MM.1S (cell line): Measurements from ENCODE around the gene TOR4A.

ENCODE experiments used
- DNase-seq: peaks from one replicate; pipeline ENCODE4 v3.0.0-alpha.2; 2015
- H2AFZ ChIP-seq: fragments of 300-600 bp; sonication (generic); 2 replicates; pipeline ENCODE4 v1.6.0; 2016; ENCODE audit warnings: antibody characterized with exemption, low read length
- H3F3A ChIP-seq: fragments of 300-600 bp; sonication (generic); 2 replicates; pipeline ENCODE4 v1.6.1; 2016; ENCODE audit warnings: mild to moderate bottlenecking, antibody characterized with exemption, low read length, moderate library complexity, mixed read lengths; ENCODE audit not compliant: insufficient read depth
- H3K27ac ChIP-seq: fragments of 300-600 bp; sonication (generic); 2 replicates; pipeline ENCODE4 v1.5.1; 2016; ENCODE audit warnings: mild to moderate bottlenecking, low read length
- H3K27me3 ChIP-seq: fragments of 300-600 bp; sonication (generic); replicated peaks from 2 replicates; pipeline ENCODE4 v1.6.0; 2016; ENCODE audit warnings: low read length; ENCODE audit not compliant: insufficient read depth
- H3K36me3 ChIP-seq: fragments of 300-600 bp; sonication (generic); replicated peaks from 2 replicates; pipeline ENCODE4 v1.6.1; 2016; ENCODE audit warnings: mild to moderate bottlenecking, low read length, mixed read lengths; ENCODE audit not compliant: insufficient read depth
- H3K4me1 ChIP-seq: fragments of 300-600 bp; sonication (generic); 2 replicates; pipeline ENCODE4 v1.6.1; 2016; ENCODE audit warnings: low read length, mixed read lengths
- H3K4me2 ChIP-seq: fragments of 300-600 bp; sonication (generic); 2 replicates; pipeline ENCODE4 v1.6.0; 2016; ENCODE audit warnings: low read depth, low read length
- H3K4me3 ChIP-seq: fragments of 300-600 bp; sonication (generic); 2 replicates; pipeline ENCODE4 v1.5.1; 2016; ENCODE audit warnings: low read length, mixed read lengths
- H3K79me2 ChIP-seq: fragments of 300-600 bp; sonication (generic); 2 replicates; pipeline ENCODE4 v1.6.1; 2016; ENCODE audit warnings: mixed run types, low read length, mixed read lengths
- H3K9ac ChIP-seq: fragments of 300-600 bp; sonication (generic); 2 replicates; pipeline ENCODE4 v1.6.1; 2016; ENCODE audit warnings: low read length, mixed read lengths
- H3K9me2 ChIP-seq: fragments of 300-600 bp; sonication (generic); replicated peaks from 2 replicates; pipeline ENCODE4 v1.6.1; 2016; ENCODE audit warnings: mild to moderate bottlenecking, low read length, mixed read lengths; ENCODE audit not compliant: insufficient read depth
- H3K9me3 ChIP-seq: fragments of 300-600 bp; sonication (generic); replicated peaks from 2 replicates; pipeline ENCODE4 v1.6.1; 2016; ENCODE audit warnings: mild to moderate bottlenecking, low read length, mixed read lengths; ENCODE audit not compliant: insufficient read depth
- H4K20me1 ChIP-seq: fragments of 300-600 bp; sonication (generic); 2 replicates; pipeline ENCODE4 v1.6.1; 2016; ENCODE audit warnings: mild to moderate bottlenecking, low read length, moderate library complexity, mixed read lengths; ENCODE audit not compliant: insufficient read depth
- CTCF ChIP-seq: fragments of 300-600 bp; sonication (generic); IDR thresholded peaks from 2 replicates; pipeline ENCODE4 v1.5.1; 2016; ENCODE audit warnings: antibody characterized with exemption, low read length, mixed read lengths
- EZH2 ChIP-seq: fragments of 300-600 bp; sonication (generic); optimal IDR thresholded peaks from 2 replicates; pipeline ENCODE3; 2017; ENCODE audit warnings: low read depth, mild to moderate bottlenecking, antibody characterized with exemption, low read length, mixed read lengths
- EZH2phosphoT487 ChIP-seq: fragments of 300-600 bp; sonication (generic); IDR thresholded peaks from 2 replicates; pipeline ENCODE4 v1.6.1; 2018; ENCODE audit warnings: antibody characterized with exemption, low read length

The TOR4A gene

GRCh38 chr9:137319739-137320551 is 42.4 kb downstream of the TOR4A start:
- no peak for DNase-seq

GRCh38 chr9:137320555-137321384 is 43.2 kb downstream of the TOR4A start:
- DNase-seq = no peak
- Histone ChIP-seq H3K9me3 (no peaks in the 10 kb centered on the region), H3K27me3 (peaks cover 82% of the 10 kb centered on the region), H3F3A (no peaks in the 10 kb centered on the region), H3K36me3 (no peaks in the 10 kb centered on the region), H3K4me1 (no peaks in the 10 kb centered on the region), H2AFZ (no peak overlapping the region), H3K4me3 (no peak overlapping the region), H3K4me2 (no peak overlapping the region), H3K9ac (no peak overlapping the region), H4K20me1 (no peaks in the 10 kb centered on the region), H3K9me2 (no peaks in the 10 kb centered on the region), H3K27ac (no peak overlapping the region), H3K79me2 (no peaks in the 10 kb centered on the region)
- TF ChIP-seq CTCF (no peak), EZH2 (no peak), EZH2phosphoT487 (no peak)

More at GRCh38 chr9:137319739-137320551, 42.4 kb downstream of the TOR4A start:
- H3K79me2 ChIP-seq = no peaks in the 10 kb centered on the region
- H3K4me2 ChIP-seq = no peak overlapping the region
- H3K9ac ChIP-seq = no peak overlapping the region
- H3K27ac ChIP-seq = no peak overlapping the region
- H3K27me3 ChIP-seq = peaks cover 83% of the 10 kb centered on the region
- H2AFZ ChIP-seq = no peak overlapping the region
- H3K9me3 ChIP-seq = no peaks in the 10 kb centered on the region
- H3K4me3 ChIP-seq = no peak overlapping the region
- no peaks in the 10 kb centered on the region for H3F3A ChIP-seq
- TF ChIP-seq CTCF (no peak), EZH2phosphoT487 (no peak), EZH2 (no peak)
- no peaks in the 10 kb centered on the region for H4K20me1 ChIP-seq
- H3K36me3 ChIP-seq = no peaks in the 10 kb centered on the region
- no peaks in the 10 kb centered on the region for H3K9me2 ChIP-seq
- H3K4me1 ChIP-seq = no peaks in the 10 kb centered on the region

- no peak overlapping the region for H3K4me2 ChIP-seq
- no peaks in the 10 kb centered on the region for H4K20me1 ChIP-seq
- H3K36me3 ChIP-seq = no peaks in the 10 kb centered on the region
- no peak for TF ChIP-seq EZH2
- TF ChIP-seq EZH2phosphoT487 = no peak
- no peak for TF ChIP-seq CTCF
- 0 out of 2 replicates have a peak, but pooled peaks cover 4% of the 10 kb centered on the region for H3K4me1 ChIP-seq
- DNase-seq = no peak
- H3K9ac ChIP-seq = no peak overlapping the region
- no peak overlapping the region for H3K27ac ChIP-seq
- H3K9me2 ChIP-seq = no peaks in the 10 kb centered on the region
- H3K79me2 ChIP-seq = no peaks in the 10 kb centered on the region
- no peaks in the 10 kb centered on the region for H3K9me3 ChIP-seq
- H3K27me3 ChIP-seq = peaks cover 86% of the 10 kb centered on the region
- peaks cover 7% of the 10 kb centered on the region; the same call in 1 of the 2 replicates for H3F3A ChIP-seq
- H2AFZ ChIP-seq = no peak overlapping the region
- no peak overlapping the region for H3K4me3 ChIP-seq
Observed at GRCh38 chr9:137321726-137322361, 44.3 kb downstream of the TOR4A start.
